GM21526 (cell line): ENCODE measurements around the gene NAT9.

ENCODE experiments used
- ATAC-seq: cut with Tn5 transposase; IDR thresholded peaks from one replicate; pipeline ENCODE4 v1.9.1; 2021; ENCODE audit warnings: moderate library complexity; ENCODE audit not compliant: unreplicated experiment, low FRiP score

The NAT9 gene

DNA sequence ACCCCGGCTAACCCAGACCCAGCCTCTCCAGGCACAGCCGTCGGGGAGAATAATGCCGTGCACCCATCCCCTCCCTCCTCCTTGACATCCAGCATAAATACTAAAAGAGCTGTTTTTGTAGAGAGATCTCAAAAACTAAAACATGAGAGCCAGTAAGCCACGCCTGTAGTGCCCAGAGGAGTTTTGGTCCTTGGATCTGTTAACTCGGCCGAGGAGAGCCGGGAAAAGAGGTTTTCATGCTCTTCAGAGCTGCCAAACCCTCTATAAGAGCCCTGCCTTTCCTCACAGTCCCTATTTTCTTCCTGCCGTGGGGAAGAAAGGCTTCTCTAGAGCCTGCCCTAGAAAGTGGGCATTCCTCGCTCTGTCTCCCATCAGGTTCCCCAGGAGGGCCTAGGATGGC lies 30.2 kb upstream of the NAT9 start:
- no peak for ATAC-seq

- no peak for ATAC-seq
Measured at GRCh38 chr17:74805591-74805991, 29.4 kb upstream of the NAT9 start.

DNA sequence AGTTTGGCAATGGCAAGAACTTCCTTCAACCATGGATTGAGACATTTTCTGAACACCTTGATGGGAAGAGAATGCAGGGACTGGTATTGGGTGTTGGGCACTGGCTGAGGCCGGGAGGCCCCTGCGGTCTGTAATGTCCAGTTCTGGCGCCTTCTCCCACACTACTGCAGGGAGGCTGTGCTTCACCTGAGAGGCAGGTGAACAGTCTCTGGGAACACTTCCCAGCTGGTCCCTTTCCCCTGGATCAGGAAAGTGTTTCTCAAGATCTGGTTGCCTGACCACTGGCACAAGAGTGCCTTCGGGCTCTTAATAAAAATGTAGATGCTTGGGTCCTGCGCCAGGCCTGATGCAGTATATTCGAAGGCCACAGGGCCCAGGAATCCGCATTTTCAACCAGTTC lies 28.5 kb upstream of the NAT9 start:
- no peak for ATAC-seq

DNA sequence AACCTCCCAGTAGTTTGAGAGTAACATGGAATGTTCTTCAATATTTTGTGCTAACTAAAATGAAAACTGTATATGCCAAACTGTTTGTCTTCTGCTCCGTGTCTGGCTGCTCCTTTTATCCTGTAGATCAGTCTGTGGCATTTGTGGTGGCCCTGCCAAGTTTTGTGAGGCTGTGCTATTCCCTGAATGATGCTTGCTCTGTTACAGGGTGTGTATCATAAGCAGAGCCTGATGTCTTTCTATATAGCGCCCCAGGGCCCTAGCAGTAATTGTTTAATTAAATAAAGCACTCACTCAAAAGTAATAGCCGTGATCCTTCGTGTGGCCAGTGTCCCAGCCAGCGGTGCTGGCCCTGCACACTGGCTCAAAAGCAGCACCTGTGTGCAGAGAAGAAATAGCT lies 27.8 kb upstream of the NAT9 start:
- no peak for ATAC-seq

DNA sequence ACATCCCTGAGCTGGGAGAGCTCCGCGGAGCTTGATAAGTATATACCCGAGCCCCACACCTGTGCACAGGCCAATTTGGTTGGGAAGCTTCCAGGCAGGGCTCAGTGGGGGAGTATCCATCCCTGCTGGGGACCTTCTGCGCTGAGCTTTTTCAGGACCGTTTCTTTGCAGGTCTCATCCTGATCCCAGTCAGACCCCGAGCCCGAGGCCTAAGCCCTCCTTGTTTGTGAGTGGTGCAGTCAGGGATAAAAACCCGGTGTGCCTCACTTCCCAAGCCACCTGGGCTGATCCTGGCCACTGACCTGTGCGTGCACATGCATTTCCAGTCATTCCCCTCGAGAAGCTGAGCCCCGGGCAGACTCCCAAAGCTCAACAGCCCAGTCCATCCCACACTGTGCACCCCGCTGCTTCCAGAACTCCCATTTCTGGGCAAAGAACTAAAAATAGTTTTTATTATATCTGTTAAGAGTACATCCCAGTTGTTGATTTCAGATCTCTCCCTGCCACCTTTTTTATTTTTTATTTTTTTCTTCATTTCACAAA lies 27.3 kb upstream of the NAT9 start:
- no peak for ATAC-seq

- ATAC-seq, result no peak
Measured at GRCh38 chr17:74801896-74802295, 25.8 kb upstream of the NAT9 start.

DNA sequence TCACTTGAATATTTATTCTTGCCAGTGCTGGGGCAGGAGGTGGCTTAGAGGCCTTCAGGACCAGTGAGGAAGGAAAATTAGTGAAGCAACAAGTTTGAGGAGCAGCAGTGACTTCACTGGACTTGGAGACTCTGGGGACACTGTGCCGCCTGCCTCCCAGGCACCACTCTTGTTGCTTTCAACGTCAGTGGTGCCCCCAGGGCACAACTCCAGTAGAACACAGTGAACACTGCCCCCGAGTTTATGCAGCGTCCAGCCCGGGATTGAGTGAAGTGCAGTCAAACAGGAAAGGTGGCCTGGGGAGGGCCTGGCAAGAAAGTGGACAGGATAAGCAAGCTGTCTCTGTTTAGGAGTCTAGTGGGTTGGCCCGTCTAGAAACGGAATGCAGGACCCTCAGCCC lies 24.4 kb upstream of the NAT9 start:
- ATAC-seq, result no peak

DNA sequence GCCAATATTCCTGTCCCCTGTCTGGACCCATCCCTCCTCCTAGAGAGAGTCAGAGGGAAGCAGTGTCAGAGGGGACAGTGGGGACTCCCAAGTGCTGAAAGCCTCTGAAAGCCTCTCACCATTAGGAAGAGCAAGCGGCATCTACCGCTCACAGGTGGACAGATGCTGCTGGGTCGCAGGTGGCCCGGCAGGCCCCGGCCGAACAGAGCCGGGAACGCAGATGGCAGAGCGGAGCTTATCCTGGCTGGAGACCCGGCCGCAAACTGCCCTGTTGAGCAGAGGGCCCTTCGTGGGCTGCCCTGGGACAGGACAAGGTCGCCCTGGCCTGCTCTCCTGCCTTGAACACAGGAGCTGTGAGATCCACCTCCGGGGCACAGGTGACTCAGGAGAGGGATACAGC lies 23.0 kb upstream of the NAT9 start:
- no peak for ATAC-seq

DNA sequence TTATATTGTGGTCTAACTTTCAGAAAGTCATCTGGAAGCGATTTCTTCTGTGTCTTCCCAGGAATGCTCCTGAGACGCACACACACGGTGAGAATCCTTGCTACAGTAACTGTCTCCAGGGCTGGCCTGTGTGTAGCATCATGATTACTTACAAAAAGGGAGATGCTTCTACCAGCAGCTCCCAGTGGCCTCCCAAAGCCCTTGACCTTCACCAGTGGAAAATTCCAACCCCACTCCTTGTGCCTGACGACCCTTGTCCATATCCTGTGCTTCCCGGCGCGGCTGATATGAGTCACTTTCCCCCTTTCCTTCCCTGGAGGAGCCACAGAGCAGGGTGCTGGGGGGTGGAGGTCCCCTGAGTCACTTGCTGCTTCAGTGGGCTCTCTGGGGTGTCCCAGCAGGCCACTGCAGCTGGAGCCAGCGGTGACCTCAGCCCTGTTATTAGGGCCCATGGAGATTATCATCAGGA lies 22.1 kb upstream of the NAT9 start:
- ATAC-seq, result no peak

DNA sequence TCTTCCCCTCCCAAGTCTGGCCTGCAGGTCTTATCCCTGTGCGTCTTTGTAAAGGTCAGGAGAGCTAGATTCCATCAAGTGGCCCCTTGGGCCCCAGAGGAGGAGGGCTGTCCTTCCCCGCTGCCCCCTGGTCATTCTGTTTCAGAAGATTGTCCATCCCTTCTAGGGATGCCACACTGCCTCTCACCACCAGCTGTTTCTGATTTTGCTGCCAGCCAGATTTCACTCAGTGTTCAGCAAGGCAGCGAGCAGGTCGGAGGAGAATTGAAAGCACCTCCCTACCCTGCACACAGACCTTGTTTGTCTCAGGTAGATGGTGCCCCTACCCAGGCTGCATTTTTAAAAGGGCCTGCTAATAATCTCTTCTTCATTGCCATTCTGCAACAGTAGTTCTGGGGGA lies 21.7 kb upstream of the NAT9 start:
- ATAC-seq, result no peak

- no peak for ATAC-seq
Measured at GRCh38 chr17:74796866-74797265, 20.7 kb upstream of the NAT9 start.

- no peak for ATAC-seq
Measured at GRCh38 chr17:74796211-74796610, 20.1 kb upstream of the NAT9 start.

GRCh38 chr17:74795327-74796020 lies 19.3 kb upstream of the NAT9 start:
- no peak for ATAC-seq

- no peak for ATAC-seq
Measured at GRCh38 chr17:74792586-74793105, 16.5 kb upstream of the NAT9 start.

DNA sequence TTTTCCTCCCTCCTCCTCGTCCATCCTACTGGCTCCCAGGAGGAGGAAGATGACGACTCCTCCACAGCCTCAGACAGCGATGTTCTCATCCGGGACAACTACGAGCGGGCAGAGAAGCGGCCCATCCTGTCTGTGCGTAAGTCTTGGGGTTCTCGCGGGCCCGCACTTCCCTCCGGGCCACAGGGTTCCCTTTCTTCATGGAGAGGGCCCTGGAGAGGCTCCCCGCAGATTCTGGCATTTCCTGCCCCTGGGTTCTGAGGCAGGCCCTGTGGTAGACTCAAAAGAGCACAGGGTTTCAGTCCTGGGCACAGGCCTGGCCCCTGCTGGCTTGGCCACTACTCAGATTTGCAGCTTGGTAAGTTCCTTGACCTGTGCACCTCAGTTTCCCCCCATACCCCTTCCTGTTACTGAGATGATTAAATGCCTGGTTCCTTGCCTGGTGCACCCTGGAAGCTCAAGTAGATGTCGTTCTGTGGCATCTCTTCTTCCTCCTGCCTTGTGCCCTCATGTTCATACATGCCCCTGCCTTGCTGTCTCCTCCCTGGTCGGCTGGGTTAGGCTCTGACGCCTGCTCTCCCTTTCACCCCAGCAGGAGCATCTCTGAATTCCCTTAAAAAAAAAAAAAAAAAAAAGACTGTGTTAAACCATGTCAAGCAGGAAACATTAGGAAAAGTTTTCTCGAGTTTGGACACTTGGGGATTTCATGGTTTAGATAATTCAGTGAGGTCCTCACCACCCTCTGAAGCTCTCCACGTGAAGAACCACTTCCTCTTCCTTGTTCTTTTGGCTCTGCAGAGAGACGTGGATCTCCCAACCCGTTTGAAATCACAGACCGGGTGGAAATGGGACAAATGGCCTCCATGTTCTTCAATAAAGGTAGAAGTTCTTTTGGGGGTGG lies 14.3 kb upstream of the NAT9 start:
- ATAC-seq, result no peak

DNA sequence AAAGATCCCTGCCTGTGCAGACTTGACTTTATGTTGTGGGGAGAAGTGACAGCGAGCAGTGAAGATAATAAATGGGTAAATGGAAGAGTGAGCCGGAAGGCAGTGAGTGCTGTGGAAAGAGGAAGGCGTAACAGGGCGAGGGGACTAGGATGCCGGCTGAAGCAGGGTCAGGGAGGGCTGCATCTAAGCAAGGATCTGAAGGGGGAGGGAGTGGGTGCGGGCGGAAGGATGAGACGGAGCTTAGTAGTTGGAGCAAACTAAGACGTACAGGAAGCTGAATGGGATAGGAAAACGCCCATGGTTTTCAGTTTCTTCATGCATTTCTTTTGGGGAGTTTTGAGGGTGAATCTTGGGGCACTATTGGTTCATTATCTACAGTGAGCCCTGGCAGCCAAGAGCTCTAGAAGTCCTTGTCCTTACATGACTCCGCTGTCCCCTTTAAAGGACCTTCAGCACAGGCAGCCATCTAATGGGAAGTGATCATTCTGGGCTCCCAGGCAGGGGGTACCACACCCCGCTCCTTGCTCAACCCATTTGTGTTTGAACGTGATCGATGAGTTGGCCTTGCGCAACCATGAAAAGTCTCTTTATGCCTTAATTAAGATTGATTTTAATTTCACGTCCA lies 10.4 kb upstream of the NAT9 start:
- ATAC-seq, result no peak

DNA sequence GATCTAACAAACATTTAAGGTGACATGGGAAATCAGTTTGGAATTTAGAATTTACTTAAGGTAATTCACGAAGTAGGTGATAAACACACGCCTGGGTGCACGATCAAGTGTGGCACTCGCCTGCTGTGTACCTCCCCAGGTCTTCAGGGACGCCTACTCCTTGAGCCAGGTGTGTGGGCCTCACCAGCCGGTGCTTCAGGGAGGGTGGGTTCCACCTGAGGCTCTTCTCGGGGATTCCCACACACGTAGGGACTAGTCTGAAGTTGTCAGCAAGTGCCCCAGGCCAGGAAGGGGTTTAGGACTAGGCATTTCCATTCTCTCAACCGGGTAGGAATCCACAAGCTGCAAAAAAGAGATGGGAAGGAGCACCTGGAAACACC lies 9.8 kb upstream of the NAT9 start:
- ATAC-seq, result no peak

DNA sequence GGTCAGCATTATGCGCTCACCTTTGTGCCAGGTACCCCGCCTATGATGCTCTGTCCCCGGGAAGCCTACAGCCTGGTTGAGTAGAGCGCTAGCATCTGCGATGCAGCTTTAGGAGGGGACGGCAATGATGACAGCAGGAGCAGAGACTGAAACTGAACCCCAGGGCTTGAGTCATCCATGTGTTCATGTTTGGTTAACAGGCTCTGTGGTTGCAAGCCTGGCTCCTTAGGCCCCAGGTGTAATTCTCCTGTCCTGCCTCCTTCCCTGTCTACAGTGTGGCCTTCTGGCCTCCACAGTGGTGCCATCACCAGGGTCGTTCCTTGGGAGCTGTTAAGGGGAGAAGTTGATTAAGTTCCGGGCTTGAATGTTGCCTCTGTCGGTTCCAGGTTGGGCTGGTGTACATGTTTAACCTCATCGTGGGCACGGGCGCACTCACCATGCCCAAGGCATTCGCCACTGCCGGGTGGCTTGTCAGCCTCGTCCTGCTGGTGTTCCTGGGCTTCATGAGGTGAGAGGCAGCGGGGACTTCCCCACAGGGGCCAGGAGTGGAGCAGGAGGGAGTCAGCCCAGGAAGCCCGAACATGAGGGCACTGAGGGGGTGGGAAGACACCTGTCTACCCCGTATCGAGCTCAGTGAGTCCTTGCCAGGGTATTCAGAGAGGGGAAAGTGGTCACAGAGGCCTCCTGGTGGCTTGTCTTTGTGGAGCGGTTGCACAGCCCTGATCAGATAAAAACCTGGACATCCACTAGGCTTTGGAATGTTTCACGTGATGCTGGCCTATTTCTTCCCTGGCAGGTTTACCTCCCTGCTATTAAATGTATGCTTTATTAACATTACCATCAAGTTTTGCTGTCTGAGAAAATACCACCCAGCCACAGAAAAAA lies 9.2 kb upstream of the NAT9 start:
- no peak for ATAC-seq

- no peak for ATAC-seq
Measured at GRCh38 chr17:74784125-74784810, 8.1 kb upstream of the NAT9 start.
